ENCODE measurements around the gene GRHPR.

The GRHPR gene

DNA sequence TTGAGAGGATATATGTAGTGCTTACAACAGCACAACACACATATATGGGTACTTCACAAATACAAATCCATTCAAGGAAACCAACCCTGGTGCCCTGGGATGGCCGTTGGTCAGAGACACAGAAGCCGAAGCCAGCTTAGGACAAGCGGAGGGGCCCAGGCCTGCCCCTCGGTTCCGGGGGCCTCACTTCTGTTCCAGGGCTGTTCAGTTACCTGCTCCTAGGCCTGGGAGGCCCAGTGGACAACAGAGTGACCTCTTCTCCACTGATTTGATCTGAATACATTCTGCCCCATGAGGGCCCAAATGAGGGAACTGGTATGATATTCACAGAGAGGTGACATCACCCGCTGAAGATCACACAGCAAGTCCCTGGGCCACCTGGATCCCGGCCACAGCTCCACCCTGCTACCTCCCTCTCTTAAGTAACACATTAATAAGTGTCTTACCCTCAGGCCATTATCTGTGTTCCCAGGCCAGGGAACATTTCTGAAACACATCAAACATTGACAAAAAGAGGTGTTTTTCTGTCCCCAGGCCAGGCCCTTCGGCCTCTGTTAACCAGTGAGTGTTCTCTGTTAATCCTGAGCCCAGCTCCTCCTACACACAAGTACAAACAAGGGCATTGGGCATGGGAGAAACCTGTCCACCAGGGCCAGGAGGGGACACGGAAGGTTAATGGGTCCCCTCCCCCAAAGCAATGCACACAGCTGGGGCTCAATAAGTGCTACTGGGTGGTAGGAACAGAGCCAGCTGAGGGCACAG lies 4.5 kb upstream of the GRHPR start:
- DNase-seq (ENCODE audit: low spot score) (no peak), ATAC-seq (ENCODE audit: low read depth) (no peak)
- TF ChIP-seq, protein P1, sequence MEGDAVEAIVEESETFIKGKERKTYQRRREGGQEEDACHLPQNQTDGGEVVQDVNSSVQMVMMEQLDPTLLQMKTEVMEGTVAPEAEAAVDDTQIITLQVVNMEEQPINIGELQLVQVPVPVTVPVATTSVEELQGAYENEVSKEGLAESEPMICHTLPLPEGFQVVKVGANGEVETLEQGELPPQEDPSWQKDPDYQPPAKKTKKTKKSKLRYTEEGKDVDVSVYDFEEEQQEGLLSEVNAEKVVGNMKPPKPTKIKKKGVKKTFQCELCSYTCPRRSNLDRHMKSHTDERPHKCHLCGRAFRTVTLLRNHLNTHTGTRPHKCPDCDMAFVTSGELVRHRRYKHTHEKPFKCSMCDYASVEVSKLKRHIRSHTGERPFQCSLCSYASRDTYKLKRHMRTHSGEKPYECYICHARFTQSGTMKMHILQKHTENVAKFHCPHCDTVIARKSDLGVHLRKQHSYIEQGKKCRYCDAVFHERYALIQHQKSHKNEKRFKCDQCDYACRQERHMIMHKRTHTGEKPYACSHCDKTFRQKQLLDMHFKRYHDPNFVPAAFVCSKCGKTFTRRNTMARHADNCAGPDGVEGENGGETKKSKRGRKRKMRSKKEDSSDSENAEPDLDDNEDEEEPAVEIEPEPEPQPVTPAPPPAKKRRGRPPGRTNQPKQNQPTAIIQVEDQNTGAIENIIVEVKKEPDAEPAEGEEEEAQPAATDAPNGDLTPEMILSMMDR (IDR thresholded peaks at IDR 0.05; ENCODE audit: poor library complexity, severe bottlenecking) = no peak
- no peak overlapping the region for H3K27ac ChIP-seq (ENCODE audit: poor library complexity, severe bottlenecking)
- H3K36me3 ChIP-seq (ENCODE audit: low read depth) = no peaks in the 10 kb centered on the region
- H3K27me3 ChIP-seq (ENCODE audit: insufficient read depth, poor library complexity, severe bottlenecking) = no peaks in the 10 kb centered on the region
- peaks cover 13% of the 10 kb centered on the region for H3K4me1 ChIP-seq (ENCODE audit: insufficient read depth, poor library complexity, severe bottlenecking)
- H3K9me3 ChIP-seq (ENCODE audit: severe bottlenecking) = no peaks in the 10 kb centered on the region
- H3K4me3 ChIP-seq (ENCODE audit: severe bottlenecking) = no peak overlapping the region

DNA sequence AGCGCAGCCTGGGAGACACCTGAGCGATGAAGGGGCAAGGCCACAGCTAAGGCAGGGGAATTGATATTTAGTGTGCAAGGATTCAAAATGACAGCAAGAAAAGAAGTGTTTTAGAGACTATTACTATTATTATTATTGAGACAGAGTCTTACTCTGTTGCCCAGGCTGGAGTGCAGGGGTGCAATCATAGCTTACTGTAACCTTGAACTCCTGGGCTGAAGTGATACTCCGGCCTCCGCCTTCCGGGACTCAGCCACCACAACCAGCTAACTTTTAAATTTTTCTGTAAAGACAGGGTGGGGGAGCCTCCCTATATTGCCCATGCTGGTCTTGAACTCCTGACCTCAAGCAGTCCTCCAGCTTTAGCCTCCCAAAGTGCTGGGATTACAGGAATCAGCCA lies 3.3 kb upstream of the GRHPR start:
- no peak for ATAC-seq (ENCODE audit: low read depth)
- Histone ChIP-seq H3K9me3 (ENCODE audit: severe bottlenecking) (no peaks in the 10 kb centered on the region), H3K4me3 (ENCODE audit: severe bottlenecking) (no peak overlapping the region)

DNA sequence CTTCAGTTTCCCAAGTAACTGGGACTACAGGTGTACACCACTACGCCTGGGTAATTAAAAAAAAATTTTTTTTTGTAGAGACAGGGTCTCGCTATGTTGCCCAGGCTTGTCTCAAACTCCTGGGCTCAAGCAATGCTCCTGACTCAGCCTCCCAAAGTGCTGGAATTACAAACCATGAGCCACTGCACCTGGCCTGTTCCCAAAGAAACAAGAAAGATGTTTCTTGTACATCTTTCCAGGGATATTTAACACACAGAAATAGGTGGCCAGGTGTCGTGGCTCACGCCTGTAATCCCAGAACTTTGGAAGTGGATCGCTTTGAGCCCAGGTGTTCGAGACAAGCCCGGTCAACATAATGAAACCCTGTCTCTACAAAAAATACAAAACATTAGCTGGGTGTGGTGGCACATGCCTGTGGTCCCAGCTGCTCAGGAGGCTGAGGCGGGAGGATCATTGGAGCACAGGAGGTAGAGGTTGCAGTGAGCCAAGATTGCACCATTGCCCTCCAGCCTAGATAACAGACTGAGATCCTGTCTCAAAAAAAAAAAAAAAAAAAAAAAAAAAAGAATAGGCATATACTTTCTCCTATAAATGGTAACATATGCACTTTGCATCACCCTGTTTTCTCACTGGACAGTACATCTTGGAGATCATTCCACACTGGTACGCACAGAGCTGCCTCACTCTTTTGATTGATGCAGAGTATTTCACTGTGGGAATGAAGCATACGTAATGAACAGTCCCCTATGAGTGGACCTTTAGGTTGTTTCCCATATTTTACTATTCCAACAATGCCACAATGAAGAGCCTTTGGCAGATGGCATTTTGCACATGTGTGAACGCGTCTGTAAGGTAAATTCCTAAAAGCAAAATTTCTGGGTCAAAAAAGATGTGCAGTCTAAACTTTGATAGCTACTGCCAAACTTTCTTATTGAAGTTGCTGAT lies 2.0 kb upstream of the GRHPR start:
- TF ChIP-seq, protein P1 (IDR thresholded peaks at IDR 0.05; ENCODE audit: poor library complexity, severe bottlenecking) = no peak
- Histone ChIP-seq H3K27ac (ENCODE audit: poor library complexity, severe bottlenecking) (no peak overlapping the region), H3K4me3 (ENCODE audit: severe bottlenecking) (no peak overlapping the region), H3K4me1 (ENCODE audit: insufficient read depth, poor library complexity, severe bottlenecking) (no peaks in the 10 kb centered on the region), H3K36me3 (ENCODE audit: low read depth) (peaks cover 15% of the 10 kb centered on the region), H3K9me3 (ENCODE audit: severe bottlenecking) (no peaks in the 10 kb centered on the region), H3K27me3 (ENCODE audit: insufficient read depth, poor library complexity, severe bottlenecking) (no peaks in the 10 kb centered on the region)
- ATAC-seq (ENCODE audit: low read depth) (no peak), DNase-seq (ENCODE audit: low spot score) (no peak)

More for the DNA sequence above, 3.3 kb upstream of the GRHPR start:
- Histone ChIP-seq H3K4me1 (ENCODE audit: insufficient read depth, poor library complexity, severe bottlenecking) (peaks cover 6% of the 10 kb centered on the region), H3K27me3 (ENCODE audit: insufficient read depth, poor library complexity, severe bottlenecking) (no peaks in the 10 kb centered on the region), H3K27ac (ENCODE audit: poor library complexity, severe bottlenecking) (no peak overlapping the region), H3K36me3 (ENCODE audit: low read depth) (peaks cover 4% of the 10 kb centered on the region; the same call in 1 of the 2 replicates)
- no peak for DNase-seq (ENCODE audit: low spot score)
- TF ChIP-seq, protein P1 (IDR thresholded peaks at IDR 0.05; ENCODE audit: poor library complexity, severe bottlenecking) = no peak

DNA sequence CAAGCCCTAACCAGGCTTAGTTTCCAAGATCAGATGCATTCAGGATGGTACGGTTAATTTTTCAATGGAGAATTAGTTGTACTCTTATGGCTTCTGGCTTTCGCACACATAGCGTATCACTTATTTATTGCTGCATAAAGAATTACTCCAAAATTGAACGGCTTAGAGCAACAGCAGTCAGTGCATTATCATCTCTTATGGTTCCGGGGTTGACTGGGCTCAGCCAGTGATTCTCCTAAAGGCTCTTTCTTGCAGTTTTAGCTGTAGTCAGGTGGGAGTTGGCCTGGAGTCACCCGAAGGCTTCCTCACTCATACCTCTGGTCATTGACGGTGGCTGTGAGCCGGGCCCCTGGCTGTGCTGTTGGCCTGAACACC lies 595 bp upstream of the GRHPR start:
- DNase-seq (ENCODE audit: low spot score) = no peak
- no peaks in the 10 kb centered on the region for H3K4me1 ChIP-seq (ENCODE audit: insufficient read depth, poor library complexity, severe bottlenecking)
- H3K27me3 ChIP-seq (ENCODE audit: insufficient read depth, poor library complexity, severe bottlenecking) = no peaks in the 10 kb centered on the region
- H3K4me3 ChIP-seq (ENCODE audit: severe bottlenecking) = peak overlapping the region; percentile 62
- peak; percentile 4; the same call in 2 of the 3 replicates for ATAC-seq (ENCODE audit: low read depth)
- TF ChIP-seq, protein P1 (IDR thresholded peaks at IDR 0.05; ENCODE audit: poor library complexity, severe bottlenecking) = no peak
- H3K27ac ChIP-seq (ENCODE audit: poor library complexity, severe bottlenecking) = peak overlapping the region; percentile 46
- H3K9me3 ChIP-seq (ENCODE audit: severe bottlenecking) = no peaks in the 10 kb centered on the region
- peaks cover 28% of the 10 kb centered on the region for H3K36me3 ChIP-seq (ENCODE audit: low read depth)

Data from RWPE2 (cell line).